Activated CD4-positive, alpha-beta T cell treated with anti-CD3 and anti-CD28 coated beads, Interleukin-2, Interleukin-4, amounts not matched to agents 100 ng/mL and 50 ng/mL, durations not matched to agents 16 hours and 8 hours (primary cell): Measurements from ENCODE around the gene COL26A1.

Experiments
- DNase-seq: peaks from one replicate; pipeline ENCODE4 v3.0.0-alpha.2; 2020; ENCODE audit warnings: low spot score

COL26A1 gene

DNA sequence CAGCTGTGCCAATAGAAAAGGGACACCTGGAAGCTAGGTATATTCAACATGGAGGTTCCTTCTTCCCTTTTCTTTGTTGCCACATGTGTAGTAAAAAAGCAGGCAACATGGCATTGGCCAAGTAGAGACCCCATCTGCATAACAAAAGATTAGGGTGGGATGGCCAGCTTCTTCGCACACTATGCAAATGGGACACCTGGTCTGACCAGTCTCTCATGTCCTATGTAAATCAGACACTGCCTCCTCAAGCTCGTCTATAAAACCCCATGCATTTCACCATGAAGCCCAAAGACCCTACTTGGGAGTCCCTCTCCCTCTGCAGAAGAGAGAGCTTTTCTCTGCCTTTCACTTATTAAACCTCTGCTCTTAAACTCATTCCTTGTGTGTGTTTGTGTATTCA is 212.5 kb downstream of the COL26A1 start:
- no peak for DNase-seq

DNA sequence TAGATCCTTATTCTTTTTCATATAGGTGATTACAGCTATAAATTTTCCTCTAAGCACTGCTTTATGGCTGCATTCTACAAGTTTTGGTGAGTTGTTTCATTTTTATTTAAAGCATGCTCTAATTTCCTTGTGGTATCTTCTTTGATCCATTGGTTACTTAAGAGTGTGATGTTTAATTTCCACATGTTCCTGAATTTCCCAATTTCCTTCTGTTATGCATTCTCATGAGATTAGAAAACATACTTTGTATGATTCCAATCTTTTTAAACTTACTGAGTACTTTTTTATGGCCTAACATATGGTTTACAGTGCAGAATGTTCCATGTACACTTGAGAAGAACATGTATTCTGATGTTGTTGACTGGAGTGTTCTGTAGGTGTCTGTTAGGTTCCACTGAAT is 213.0 kb downstream of the COL26A1 start:
- DNase-seq = no peak

DNA sequence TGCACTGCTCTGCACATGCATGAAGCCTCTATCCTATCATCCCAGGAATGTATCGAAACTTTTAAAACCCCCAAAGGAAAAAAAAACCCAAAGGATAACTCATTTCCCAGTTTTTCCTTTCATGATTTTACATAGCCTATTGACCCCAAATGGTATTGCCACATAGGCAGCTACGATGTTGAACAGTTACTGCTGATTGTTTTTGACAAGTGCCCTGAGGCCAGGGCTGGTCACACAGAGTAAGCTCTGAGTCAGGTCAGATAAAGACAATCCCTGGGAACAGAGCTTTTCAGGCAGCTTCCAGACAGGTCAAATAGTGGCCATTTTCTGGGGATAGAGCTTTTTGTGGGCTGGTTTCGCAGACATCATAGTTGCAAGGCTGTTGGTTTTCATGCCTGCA is 214.3 kb downstream of the COL26A1 start:
- no peak for DNase-seq

DNA sequence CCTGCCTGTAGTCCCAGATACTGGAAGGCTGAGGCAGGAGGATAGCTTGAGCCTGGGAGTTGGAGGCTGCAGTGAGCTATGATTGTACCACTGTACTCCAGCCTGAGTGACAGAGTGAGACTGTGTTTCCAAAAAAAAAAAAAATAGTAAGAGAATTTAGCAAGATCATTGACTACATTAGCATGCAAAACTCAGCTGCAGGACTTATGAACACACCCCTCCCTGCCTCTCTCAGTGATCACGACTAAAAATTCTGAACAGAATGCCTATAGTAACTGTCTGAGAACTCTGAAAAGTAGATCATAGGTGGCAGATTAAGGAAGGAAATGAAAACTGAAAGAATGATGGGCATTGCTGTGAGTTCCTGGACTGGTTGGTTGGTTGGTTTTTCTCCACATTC is 215.9 kb downstream of the COL26A1 start:
- DNase-seq = no peak

DNA sequence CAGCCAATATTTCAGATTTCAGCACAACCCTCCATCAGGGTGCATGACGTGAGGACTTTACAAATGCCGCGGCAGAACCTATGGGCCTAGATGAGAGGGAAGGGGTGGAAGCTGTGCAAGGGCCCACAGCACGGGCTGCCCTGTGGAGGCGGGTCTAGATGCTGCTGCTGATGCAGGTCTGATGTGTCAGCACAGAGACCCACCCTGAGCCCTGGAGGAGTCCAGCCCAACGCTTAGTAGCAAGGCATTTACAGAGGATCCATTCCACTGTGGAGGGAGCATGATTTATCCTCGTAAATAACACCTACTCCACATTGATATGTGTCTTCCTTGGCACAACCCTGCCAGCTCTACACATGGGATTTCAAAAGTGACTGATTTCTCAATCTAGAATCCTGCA is 217.9 kb downstream of the COL26A1 start:
- no peak for DNase-seq

DNA sequence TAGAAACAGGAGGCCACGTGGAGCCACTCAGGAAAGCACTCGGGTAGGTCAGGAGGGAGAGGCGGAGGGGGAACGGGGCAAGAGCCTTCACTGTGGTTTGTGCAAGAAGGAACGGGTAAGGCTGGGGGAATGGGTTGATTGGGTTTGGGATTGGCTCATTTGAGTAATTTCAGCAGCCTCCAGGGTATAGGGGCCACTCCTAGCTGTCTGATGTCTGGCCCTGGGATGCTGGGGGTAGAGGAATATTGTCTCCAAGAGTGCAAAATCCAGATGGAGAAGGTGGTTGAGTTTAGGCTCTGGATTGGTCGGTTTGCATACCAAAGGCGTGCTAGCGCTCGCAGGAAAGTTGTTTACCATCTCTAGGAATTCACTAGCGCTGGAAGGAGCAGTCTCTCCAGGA is 219.2 kb downstream of the COL26A1 start:
- no peak for DNase-seq

DNA sequence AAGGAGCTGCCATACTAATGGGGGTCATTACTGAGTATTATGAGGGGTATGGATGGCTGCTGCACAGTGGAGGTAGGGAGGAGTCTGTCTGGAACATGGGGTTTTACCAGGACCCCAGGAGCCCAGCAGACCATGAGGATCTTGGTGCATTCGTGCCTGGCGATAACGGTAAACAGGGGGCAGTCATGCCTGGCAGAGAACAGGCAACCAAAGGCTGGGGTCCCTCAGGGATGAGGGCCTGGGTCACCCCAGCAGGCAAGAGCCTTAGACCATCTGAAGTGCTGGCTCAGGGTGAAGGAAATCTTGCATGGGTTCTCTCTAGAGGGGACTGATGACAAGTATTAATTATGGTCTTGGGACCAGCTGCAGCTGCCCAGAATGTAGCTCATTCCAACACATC is 220.3 kb downstream of the COL26A1 start:
- no peak for DNase-seq

DNA sequence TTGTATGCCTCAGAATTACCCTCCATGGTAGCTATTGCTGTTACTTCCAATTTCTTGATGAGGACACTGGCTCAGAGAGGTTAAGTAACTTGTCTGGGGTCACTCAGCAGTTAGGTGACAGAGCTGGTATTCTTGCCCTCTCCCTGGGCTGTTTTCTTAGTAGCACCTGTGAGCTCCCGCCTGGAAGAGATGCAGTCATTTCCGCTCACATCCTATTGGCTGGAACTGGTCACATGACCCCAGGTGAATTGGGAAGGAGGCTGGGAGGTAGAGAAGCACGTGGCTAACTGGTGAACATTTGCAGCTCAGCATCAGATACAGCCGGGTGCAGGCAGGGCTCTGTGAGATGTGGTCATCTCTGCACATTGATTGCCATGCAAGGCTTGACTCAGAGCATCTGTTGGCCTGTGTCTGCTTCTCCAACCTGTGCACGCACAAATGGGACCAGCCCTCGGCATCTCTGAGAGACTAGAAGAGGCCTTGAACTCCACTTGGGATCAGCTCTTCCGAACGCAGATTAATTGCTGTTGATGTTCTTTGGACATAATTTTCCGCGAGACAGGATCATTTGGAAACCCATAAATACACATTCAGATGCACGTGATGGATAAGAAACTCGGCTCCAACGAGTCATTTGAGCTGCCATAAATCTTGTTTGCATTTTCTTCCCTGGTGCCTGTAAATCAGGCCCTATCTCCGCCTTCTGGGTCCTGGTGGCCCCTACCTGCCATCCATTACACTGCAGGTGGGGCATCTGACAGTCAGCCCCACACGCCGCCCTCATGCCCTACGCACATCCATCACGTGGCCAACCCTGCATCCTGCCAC is 223.6 kb downstream of the COL26A1 start:
- no peak for DNase-seq

DNA sequence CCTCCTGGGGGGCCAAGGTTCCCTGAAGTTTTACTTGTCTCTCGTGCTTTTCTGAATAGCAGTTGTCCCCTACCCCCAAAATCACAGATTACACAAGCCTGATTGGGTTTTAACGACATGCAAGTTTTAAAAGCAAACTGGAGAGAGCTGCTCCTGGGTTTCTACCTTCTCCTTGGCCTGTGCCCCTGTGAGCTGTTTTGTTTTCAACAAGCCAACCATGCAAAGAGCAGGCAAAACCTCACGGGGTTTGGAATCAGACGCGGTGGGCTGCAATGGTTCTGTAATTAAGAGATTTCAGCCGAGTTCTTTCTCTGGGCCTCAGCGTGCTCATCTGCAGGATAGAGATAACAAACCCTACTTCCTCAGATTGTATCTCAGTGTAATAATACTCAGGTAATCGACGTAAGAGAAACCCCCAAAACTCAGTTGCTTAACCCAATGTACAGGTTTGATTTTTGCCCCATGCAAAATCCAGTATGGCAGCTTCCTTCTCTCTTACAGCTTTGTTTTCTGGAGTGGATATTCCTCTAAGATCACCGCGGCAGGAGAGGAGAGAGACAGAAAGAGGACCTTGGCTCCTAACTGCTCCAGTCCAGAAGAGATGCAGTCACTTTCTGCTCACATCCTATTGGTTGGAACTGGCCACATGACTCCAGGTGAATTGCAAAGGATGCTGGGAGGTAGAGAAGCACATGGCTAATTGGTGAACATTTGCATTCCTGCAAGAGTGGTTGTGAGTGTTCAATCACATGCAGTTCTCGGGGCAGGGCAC is 224.4 kb downstream of the COL26A1 start:
- no peak for DNase-seq

DNA sequence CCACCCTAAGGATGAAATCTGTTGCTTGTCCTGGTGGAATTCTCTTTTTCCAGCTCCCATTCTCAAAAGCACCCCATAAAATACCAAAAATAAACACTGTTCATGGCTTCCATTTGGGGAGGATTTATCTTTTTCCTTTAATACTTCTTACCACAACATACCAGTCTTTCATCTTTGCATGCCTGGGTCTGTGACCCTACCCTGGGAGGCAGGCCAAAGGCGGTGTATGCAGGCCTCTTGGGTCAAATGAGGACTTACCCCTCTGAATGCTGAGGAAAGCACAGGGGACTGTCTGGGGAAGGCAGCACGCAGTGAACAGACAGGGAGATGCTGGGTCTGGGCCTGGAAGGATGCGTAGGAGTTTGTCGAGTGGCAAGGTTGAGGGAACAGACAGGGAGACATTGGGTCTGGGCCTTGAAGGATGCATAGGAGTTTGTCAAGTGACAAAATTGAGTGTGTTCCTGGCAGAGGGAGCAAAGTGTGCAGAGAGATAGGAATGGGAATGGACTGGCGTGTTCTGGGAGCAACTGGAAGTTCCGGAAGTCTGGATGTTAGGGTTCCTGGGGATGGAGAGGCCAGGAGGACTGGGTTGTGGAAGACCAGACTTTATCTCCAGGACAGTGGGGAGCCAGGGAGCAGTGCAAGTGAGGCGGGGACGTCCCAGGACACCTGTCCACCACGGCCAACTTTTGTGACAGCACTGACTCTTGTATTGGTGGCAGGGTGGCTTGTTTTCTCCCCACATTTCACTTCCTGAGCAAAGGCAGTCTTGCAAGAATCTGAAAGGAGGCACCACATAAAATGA is 225.7 kb downstream of the COL26A1 start:
- no peak for DNase-seq

DNA sequence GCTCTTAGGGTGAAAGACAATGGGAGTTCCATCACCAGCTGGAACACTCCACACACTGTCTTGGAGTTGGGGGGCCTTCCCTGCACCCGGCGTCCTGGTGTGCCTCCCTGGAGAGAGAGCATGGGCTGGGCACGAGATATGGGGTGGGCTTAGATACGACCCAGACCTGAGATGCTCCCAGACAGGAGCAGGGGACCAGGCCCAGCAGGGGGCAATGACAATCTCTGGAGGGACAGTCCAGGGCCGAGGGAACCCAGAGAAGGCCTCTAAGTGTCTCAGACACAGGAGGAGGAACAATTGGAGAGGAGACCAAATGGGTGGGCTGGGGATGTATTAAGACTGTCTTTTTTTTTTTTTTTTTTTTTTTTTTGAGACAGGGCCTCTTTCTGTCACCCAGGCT is 226.4 kb downstream of the COL26A1 start:
- DNase-seq = no peak

DNA sequence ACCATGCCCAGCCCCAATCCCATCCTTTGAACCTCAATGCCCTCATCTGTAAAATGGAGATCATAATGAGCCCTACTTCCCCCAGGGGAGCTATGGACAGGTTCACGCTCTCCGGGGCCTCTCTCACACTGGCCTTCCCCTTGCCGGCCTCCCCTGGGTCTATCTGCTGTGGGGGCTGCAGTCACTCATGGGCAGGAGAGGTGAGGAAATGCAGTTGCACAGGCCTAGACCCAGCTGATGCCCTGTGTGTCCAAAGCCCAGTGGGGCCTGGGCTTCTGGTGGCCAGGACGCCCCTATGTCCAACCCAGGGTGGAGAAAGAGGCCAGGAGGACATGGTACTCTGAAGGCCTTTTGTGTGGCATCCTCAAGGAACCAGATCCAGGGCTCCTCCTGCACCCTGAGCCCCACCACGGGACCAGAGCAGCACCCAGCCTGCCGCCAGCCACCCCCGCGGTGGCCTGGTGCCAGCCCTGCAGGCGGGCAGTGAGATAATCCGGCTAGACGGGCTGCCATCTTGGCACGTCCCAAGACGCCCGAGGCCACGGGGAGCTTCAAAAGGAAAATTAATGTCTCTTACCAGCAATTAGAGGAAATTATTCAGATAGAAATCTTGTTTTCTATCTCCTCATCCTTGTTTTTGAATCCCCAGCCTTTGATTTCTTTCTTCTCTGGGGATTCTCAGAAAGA is 227.4 kb downstream of the COL26A1 start:
- no peak for DNase-seq

DNA sequence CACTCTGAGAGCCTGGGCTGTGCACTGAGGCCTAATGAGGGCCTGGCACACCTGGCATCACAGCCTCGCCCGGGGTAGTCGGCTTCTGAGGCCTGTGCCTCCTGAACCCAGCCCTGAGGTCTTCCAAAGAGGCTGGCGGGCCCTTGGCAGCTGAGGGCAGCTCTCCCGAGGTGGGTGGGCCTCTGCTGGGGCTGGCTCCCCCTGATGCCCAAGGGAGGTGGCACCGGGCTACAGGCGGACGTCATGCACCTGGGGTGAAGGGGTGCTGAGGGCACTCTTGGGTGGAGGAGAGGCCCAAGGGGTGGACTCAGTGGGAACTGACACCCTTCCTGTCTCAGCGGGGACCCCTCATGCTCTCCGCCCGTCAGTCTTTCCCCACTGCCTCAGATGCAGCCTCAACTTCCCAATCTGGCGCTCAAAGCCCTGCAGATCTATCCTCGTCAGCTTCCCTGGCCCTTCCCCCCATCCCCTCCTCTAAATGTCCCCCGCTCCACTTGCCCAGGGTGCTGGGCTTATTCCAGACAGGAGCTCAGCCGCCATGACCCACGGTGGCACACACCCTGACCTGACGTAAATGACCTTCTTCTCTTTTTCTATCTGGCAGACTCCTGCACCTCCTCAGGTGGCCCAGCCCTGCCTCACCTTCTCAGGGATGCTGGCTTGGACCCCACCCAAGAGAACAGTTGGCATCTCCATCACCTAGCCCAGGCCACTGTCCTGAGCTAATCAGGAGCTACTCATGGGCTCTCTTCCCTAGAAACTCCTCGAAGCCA is 228.2 kb downstream of the COL26A1 start:
- no peak for DNase-seq

DNA sequence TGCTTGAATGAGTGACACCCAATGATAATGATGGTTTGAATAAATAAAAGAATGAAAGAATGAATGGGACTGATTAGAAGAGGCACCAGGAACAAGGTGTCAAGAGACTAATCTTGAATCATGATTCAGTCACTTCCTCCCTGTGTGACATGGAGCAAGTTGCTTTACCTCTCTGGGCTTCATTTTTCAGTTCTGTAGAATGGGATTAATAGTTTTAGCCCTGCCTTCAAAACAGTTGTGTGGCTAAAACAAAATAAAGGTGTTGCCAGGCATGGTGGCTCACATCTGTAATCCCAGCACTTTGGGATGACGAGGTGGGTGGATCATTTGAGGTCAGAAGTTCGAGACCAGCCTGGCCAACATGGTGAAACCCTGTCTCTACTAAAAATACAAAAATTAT is 228.8 kb downstream of the COL26A1 start:
- no peak for DNase-seq

DNA sequence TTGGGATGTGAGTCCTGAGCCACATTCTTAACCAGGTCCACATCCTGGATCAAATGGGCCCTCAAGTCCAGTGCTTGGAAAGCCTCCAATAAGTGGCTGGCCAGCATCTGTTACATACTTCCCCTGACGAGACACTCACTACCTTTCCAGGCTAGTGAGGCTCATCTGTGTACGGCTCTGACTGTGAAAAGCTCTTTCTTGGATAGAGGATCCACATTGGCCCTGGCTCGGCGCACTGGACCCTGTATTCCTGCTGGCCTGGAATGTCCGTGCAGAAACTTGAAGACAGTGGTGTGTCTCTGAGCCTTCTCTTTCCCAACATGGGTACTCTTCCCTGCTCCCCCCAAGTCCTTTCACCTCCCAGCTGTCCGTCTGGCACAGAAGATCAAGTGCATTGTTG is 230.9 kb downstream of the COL26A1 start:
- DNase-seq = no peak

DNA sequence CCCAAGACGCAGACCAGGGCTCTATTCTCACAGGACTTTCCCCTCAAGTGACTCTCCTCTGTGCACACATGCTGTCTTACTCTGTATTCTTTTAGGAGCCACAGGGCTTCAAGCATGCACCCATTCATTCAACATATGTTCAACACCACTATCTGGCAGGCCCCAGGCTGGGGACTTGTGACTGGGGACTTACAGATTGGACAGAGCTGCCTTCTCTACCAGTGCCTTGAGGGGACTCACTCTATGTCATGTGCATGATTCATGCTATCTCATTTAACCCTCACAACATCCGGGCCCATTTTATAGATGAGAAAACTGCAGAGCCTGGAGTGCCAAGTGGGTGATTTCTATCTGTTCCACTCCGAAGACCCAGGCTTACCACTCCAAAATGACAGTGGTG is 232.1 kb downstream of the COL26A1 start:
- no peak for DNase-seq

DNA sequence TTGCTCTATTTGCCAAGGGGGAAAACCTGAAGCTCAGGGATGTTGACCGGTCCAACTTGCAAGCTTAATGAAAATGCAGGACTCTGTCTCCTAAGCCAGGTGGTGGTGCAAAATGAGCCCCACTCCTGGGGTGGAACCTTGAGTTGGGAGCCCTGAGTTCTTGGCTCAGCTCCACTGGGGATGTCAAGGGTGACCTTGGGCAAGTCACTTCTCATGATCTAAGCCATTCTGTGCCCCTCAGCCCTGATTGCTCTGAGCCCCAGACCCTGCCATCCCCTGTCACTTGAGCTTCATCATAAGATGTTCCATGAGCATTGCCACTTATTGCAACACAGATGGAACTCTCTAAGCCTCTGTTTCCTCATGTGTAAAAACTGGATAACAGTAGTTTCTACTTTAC is 232.6 kb downstream of the COL26A1 start:
- DNase-seq = no peak

DNA sequence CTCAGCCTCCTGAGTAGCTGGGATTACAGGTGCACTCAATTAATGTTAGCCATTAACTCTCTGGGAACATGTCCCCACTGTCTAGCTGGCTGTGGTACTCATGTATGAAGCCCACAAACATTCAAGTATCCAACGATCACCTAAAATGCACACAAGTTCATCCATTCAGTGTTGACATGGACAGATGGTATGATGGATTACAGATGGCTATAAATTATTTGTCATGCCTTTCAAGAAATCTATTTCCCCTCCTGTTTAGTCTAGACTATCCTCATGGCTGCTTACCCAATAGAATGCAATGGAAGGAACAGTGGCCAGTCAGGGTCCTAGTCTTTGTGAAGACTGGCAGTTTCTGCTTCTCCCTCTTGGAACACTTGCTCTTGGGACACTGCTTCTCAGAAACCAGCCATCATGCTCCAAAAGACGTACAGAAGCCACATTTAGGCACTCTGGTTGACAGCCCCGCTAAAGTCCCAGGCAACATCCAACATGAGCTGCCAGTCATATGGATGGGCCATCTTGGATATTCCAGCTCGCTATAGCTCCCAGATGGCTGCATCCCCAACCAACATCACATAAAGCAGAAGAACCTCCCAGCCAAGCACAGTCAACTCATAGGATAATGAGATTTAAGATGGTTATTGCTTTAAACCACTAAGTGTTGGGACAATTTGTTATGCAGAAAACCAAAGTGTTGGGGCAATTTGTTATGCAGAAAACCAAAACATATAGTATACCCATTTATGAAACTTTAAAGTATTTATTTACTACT is 233.3 kb downstream of the COL26A1 start:
- DNase-seq = no peak

DNA sequence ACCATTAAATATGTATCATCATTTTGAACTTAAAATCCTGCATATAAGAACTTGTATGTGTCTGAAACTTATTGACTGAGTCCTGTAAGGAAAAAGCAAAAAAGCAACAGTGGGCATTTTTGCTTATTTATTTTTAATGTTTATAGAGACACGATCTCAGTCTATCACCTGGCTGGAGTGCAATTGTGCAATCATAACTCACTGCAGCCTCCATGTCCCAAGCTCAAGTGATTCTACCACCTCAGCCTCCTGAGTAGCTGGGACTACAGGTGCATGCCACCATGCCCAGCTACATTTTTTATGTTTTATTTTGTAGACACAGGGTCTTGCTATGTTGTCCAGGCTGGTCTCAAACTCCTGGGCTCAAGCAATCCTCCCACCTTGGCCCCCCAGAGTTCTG is 234.2 kb downstream of the COL26A1 start:
- no peak for DNase-seq

DNA sequence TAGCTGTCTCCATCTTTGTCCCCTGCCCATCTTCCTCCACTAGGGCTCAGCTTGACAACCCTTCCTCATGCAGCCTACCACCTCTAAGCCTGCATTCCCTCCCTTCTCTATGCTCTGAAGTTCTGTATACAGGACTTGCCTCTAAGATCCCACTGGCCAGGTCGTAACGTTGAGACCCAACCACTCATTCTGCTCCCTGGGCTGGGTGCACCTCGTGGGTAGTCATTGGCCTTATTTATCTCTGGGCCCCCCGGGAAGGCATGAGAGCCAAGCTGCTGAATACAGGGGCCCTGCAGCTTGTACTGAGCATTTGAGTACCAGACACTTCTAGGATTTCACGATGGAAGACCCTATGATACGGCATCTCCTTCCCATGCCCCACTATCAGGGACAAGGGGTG is 235.3 kb downstream of the COL26A1 start:
- no peak for DNase-seq
